Endothelial cell of umbilical vein (primary cell): ENCODE results near the gene ITIH3. TPM values are rescaled to one million over a fixed set of nuclear protein-coding genes. Genes with fewer than 3 reads are reported as not detected.

Experiments used
- BruUV-seq: library from RNA; stranded (reverse); fragments of 400-500 nt; replicated peaks from 2 replicates; lab custom pipeline; 2021; lab: Mats Ljungman, UMichigan
- CTCF ChIA-PET: fragments of 300-600, 350-600 bp; sonication (Branson Sonifier 250); formaldehyde crosslinking; loops from one replicate; lab custom pipeline; 2021; ENCODE audit warnings: antibody characterized with exemption, inconsistent platforms; lab: Charles Lee
- POLR2A ChIA-PET: fragments of 300-600, 350-600 bp; sonication (Branson Sonifier 250); formaldehyde crosslinking; loops from one replicate; lab custom pipeline; 2021; ENCODE audit warnings: antibody characterized with exemption, inconsistent platforms; lab: Charles Lee
- DNase-seq: peaks from one replicate; pipeline ENCODE4 v3.0.0-alpha.2; 2011; ENCODE audit warnings: low read depth, low spot score
- FAIRE-seq: peaks from 2 replicates; lab custom pipeline; 2011; peaks lifted over from hg19 to GRCh38; lab: Jason Lieb, UNC
- H2AFZ ChIP-seq: 2 replicates; pipeline ENCODE4 v1.6.0; 2012; ENCODE audit warnings: low read depth, low read length, control low read depth, inconsistent platforms
- H3K27ac ChIP-seq: 2 replicates; pipeline ENCODE4 v1.5.1; 2011; ENCODE audit warnings: low read depth, mild to moderate bottlenecking, control low read depth, low read length, moderate library complexity; ENCODE audit not compliant: insufficient read depth
- H3K27me3 ChIP-seq, 2 experiments: 2 replicates each; pipeline versions ENCODE4 v1.6.0 to v1.6.1; 2011; ENCODE audit warnings: low read length in 2 of 2, mixed read lengths in 1 of 2; ENCODE audit not compliant: control insufficient read depth in 2 of 2, insufficient read depth in 2 of 2
- H3K36me3 ChIP-seq, 2 experiments: 2 replicates in 1 of 2; 3 replicates in 1 of 2; pipeline ENCODE4 v1.5.1; 2011; ENCODE audit warnings: low read length in 2 of 2, mild to moderate bottlenecking in 1 of 2, moderate library complexity in 1 of 2; ENCODE audit not compliant: control insufficient read depth in 2 of 2, insufficient read depth in 2 of 2; ENCODE audit errors: extremely low read depth in 1 of 2
- H3K4me1 ChIP-seq: 3 replicates; pipeline ENCODE4 v1.5.1; 2011; ENCODE audit warnings: mild to moderate bottlenecking, low read length; ENCODE audit not compliant: control insufficient read depth, insufficient read depth; ENCODE audit errors: extremely low read depth
- H3K4me2 ChIP-seq: 2 replicates; pipeline ENCODE4 v1.6.1; 2011; ENCODE audit warnings: low read length, control low read depth, mixed read lengths; ENCODE audit not compliant: insufficient read depth
- H3K4me3 ChIP-seq, 3 experiments: fragments of 200-600 bp in 1 of 3; sonication (generic), shearing (Covaris generic) in 1 of 3; replicated peaks in 1 of 3; 2 replicates each; pipeline ENCODE4 v1.5.1; 2011 to 2016; ENCODE audit warnings: control low read depth in 3 of 3, low read length in 3 of 3, mild to moderate bottlenecking in 2 of 3, inconsistent platforms in 1 of 3, low read depth in 1 of 3, moderate library complexity in 1 of 3; ENCODE audit not compliant: insufficient read depth in 1 of 3
- H3K79me2 ChIP-seq: 2 replicates; pipeline ENCODE4 v1.6.0; 2012; ENCODE audit warnings: low read length, inconsistent platforms; ENCODE audit not compliant: control insufficient read depth, insufficient read depth
- H3K9ac ChIP-seq: replicated peaks from 2 replicates; pipeline ENCODE3; 2011; ENCODE audit warnings: low read length, control low read depth; ENCODE audit not compliant: insufficient read depth; ENCODE audit errors: extremely low read depth
- H3K9me1 ChIP-seq: replicated peaks from 3 replicates; pipeline ENCODE4 v1.6.0; 2011; ENCODE audit warnings: mild to moderate bottlenecking, low read length; ENCODE audit not compliant: control insufficient read depth, insufficient read depth; ENCODE audit errors: extremely low read depth
- H3K9me3 ChIP-seq: replicated peaks from 2 replicates; pipeline ENCODE4 v1.5.1; 2012; ENCODE audit warnings: low read length, inconsistent platforms; ENCODE audit not compliant: control insufficient read depth, insufficient read depth
- H4K20me1 ChIP-seq: replicated peaks from 2 replicates; pipeline ENCODE3; 2011; ENCODE audit warnings: mild to moderate bottlenecking, low read length; ENCODE audit not compliant: control insufficient read depth, insufficient read depth; ENCODE audit errors: extremely low read depth
- CTCF ChIP-seq, 2 donors: IDR thresholded peaks; 1 replicate in 1 of 2; 2 replicates in 1 of 2; pipeline ENCODE4 v1.5.1; 2011; ENCODE audit warnings: low read length in 2 of 2, mild to moderate bottlenecking in 2 of 2, moderate library complexity in 2 of 2, control low read depth in 1 of 2, inconsistent platforms in 1 of 2, low read depth in 1 of 2; ENCODE audit not compliant: insufficient read depth in 1 of 2; ENCODE audit errors: extremely low read depth in 1 of 2
- EZH2 ChIP-seq: IDR thresholded peaks from 2 replicates; pipeline ENCODE4 v1.6.1; 2012; ENCODE audit warnings: borderline replicate concordance, low read depth, mild to moderate bottlenecking, moderate library complexity, low read length, inconsistent platforms; ENCODE audit not compliant: severe bottlenecking
- FOS ChIP-seq: IDR thresholded peaks from 2 replicates; pipeline ENCODE4 v1.6.1; 2011; ENCODE audit warnings: mild to moderate bottlenecking, low read length, moderate library complexity, borderline replicate concordance; ENCODE audit not compliant: insufficient read depth
- GATA2 ChIP-seq: IDR thresholded peaks from 2 replicates; pipeline ENCODE4 v1.7.0; 2011; ENCODE audit warnings: low read depth, mild to moderate bottlenecking, moderate library complexity, mixed read lengths, low read length; ENCODE audit not compliant: insufficient read length, insufficient read depth
- JUN ChIP-seq: IDR thresholded peaks from 2 replicates; pipeline ENCODE4 v1.6.1; 2011; ENCODE audit warnings: borderline replicate concordance, low read depth; ENCODE audit not compliant: insufficient read length, insufficient read depth
- MAX ChIP-seq: IDR thresholded peaks from 2 replicates; pipeline ENCODE4 v1.6.1; 2011; ENCODE audit not compliant: insufficient read depth, insufficient read length
- MYC ChIP-seq: IDR thresholded peaks from one replicate; pipeline ENCODE4 v1.6.1; 2011; ENCODE audit warnings: mild to moderate bottlenecking, low read depth, low read length
- POLR2A ChIP-seq: IDR thresholded peaks from 2 replicates; pipeline ENCODE4 v1.6.1; 2012; ENCODE audit warnings: low read depth, mild to moderate bottlenecking, control low read depth, low read length
- POLR2AphosphoS5 ChIP-seq: IDR thresholded peaks from 2 replicates; pipeline ENCODE4 v1.6.1; 2012; ENCODE audit warnings: low read depth, mild to moderate bottlenecking, control low read depth, low read length, moderate library complexity; ENCODE audit not compliant: insufficient read depth
- dilution Hi-C: fragments of 300-500 bp; cut with MboI; formaldehyde crosslinking; loops from one replicate; pipeline ENCODE4 v1.15.0; 2019; ENCODE audit warnings: low sequenced_read_pairs; ENCODE audit not compliant: extremely low pct_ligation_motif_present
- intact Hi-C: fragments of 100-400 bp; cut with micrococcal nuclease; formaldehyde crosslinking; loops from one replicate; pipeline ENCODE4 v1.10.0; 2022
- polyA plus RNA-seq, 4 experiments: library from polyadenylated mRNA; depleted of rRNA in 3 of 4; stranded (reverse) in 3 of 4; unstranded in 1 of 4; fragments of >200 nt; gene quantifications; 2 replicates each; pipeline versions ENCODE4 v1.2.1 to v1.2.3, GENCODE V29; 2011 to 2012; ENCODE audit warnings: missing spikeins in 1 of 4
- total RNA-seq: library from RNA; stranded (reverse); gene quantifications from 2 replicates; pipeline ENCODE4 v1.2.3, GENCODE V29; 2021

The ITIH3 gene
- total and polyA plus RNA-seq, 2 donors (not counting 3 experiments of a cell fraction or from before 2014, with no cell fraction given) = not detected

GRCh38 chr3:52819936-52820335 lies 25.3 kb downstream of the ITIH3 start:
- no peak for DNase-seq
- H3K27me3 ChIP-seq = no peaks in the 10 kb centered on the region
- BruUV-seq = no TSS peak
- H3K4me3 ChIP-seq = no peak overlapping the region
- H3K27ac ChIP-seq = no peak overlapping the region
- intact Hi-C loops (loop anchor here (1.0 kb wide), 1 partner anchor 78 kb away; no protein-coding TSS in a partner anchor), dilution Hi-C loops (no loop called here)
- H3K4me2 ChIP-seq = no peak overlapping the region
- ChIA-PET POLR2A (no interaction called here), CTCF (interaction anchor here (1.6 to 2.9 kb wide), 6 partner anchors 8 to 49 kb away, joined by 5 to 17 read pairs (median 10); partner anchors contain the start of gene NEK4)
- FAIRE-seq = no peak
- H2AFZ ChIP-seq = no peak overlapping the region
- H3K79me2 ChIP-seq = no peaks in the 10 kb centered on the region
- H3K9ac ChIP-seq = no peak overlapping the region
- no peaks in the 10 kb centered on the region for H3K9me3 ChIP-seq
- no peak for TF ChIP-seq EZH2
- no peak for TF ChIP-seq MYC
- no peak for TF ChIP-seq POLR2AphosphoS5
- TF ChIP-seq JUN = no peak
- TF ChIP-seq CTCF (IDR thresholded peaks at IDR 0.05; ENCODE audit: extremely low read depth in 1 of 2, insufficient read depth in 1 of 2, low read depth in 1 of 2, low read length in 2 of 2) = no peak
- TF ChIP-seq MAX = no peak
- TF ChIP-seq FOS = no peak
- TF ChIP-seq POLR2A = no peak
- TF ChIP-seq GATA2 = no peak
- H4K20me1 ChIP-seq = no peaks in the 10 kb centered on the region
- H3K9me1 ChIP-seq = no peaks in the 10 kb centered on the region
- no peaks in the 10 kb centered on the region for H3K4me1 ChIP-seq
- no peaks in the 10 kb centered on the region for H3K36me3 ChIP-seq
